Adrenal gland (tissue), 5 donors: ENCODE data around the gene CCDC158.

ENCODE experiments used
- CTCF ChIP-seq, 6 experiments: fragments of 450-650 bp in 4 of 6; fragments of 200-600 bp in 2 of 6; sonication (generic) in 1 of 6; IDR thresholded peaks; 1 replicate in 5 of 6; 2 replicates in 1 of 6; pipeline versions ENCODE4 v1.5.1 to v1.8.0; 2016 to 2021; ENCODE audit warnings: antibody characterized with exemption in 6 of 6, mild to moderate bottlenecking in 2 of 6, moderate library complexity in 1 of 6
- POLR2A ChIP-seq, 2 donors: fragments of 450-650 bp; IDR thresholded peaks; one replicate each; pipeline ENCODE4 v1.6.1; 2017; ENCODE audit warnings: antibody characterized with exemption in 2 of 2, mild to moderate bottlenecking in 2 of 2, moderate library complexity in 1 of 2
- donor health status: DM: no; HTN: no; CAD: no.

- TF ChIP-seq CTCF (IDR thresholded peaks at IDR 0.05) (no peak), POLR2A (IDR thresholded peaks at IDR 0.05) (no peak)
These were observed 19.3 kb downstream of the CCDC158 start for GRCh38 chr4:76401654-76402053.
